HG03066 (cell line): ENCODE data around the gene CR1.
"Not testable (repeated sequence)": the region's sequence is repeated elsewhere in the genome, so short reads cannot be mapped to it uniquely, and the experiment has no call there.

ENCODE experiments used
- ATAC-seq: cut with Tn5 transposase; IDR thresholded peaks from one replicate; pipeline ENCODE4 v1.9.1; 2021; ENCODE audit warnings: low read depth; ENCODE audit not compliant: unreplicated experiment

CR1 gene

DNA sequence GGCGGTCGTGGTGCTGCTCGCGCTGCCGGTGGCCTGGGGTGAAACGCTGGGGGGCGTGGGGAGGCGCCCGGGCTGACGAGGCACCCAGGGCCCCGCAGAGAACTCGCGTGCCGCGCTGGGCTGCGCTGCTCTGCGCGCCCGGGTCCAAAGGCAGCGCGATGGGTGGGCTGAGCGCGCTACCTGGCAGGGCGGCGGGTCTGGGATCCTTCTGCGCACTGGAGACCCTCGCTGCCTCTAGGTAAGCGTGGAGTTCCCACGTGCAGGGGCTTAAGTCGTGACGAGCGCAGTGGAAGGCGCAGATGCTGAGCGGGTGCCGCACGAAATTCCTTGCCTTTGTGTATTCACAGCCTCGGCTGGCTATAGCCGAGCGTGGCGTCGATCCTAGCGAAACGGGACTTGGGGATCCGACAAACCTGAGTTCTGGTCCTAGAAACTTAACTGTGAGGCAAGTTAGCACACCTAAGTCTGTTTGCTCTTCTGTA lies 173.6 kb downstream of the CR1 start:
- no peak for ATAC-seq

- peak; percentile 69 for ATAC-seq
These were observed 174.2 kb downstream of the CR1 start for GRCh38 chr1:207670192-207670591.

- ATAC-seq: no peak
These were observed 175.0 kb downstream of the CR1 start for GRCh38 chr1:207670997-207671396.

DNA sequence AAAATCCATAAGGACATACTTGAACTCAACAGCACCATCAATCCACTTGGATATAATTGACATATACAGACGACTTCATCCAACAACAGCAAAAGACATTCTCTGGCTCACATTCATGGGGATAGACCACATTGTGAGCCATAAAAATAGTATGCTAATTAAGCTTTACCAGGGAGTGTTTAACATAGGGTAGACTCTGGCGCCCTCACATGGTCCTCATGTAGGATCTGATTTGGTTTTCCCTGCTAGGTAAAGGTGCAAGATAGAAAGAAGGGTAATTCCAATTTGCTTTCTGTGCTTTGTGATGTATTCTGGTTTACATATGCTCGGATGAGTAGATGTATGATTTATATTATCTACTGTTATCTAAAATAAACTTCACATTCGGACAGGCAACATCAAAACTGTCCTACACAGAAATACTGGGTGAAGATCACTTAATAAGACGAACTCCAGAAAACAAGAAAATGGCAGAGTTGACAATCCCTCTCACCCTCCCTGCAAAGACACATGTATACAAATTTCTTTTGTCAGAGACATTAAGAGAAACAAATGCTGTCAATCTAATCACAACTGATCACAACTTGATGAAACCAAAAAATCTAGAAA lies 176.7 kb downstream of the CR1 start:
- no peak for ATAC-seq

DNA sequence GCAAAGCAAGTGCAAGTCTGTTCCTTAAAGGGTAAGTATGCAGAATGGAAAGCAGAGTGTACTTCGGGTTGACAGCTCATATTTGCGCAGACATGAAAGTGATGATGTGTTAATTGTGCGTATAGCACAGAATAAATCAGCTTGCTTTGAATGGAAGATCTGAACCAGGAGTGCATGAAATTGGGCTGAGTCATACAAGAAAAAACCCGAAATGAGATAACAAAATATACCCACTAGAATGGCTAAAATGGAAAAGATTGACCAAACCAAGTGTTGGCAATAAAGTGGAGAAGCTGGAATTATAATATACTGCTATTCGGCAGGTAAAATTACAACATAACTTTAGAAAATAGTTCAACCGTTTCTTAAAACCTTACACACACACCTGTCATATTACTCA lies 177.4 kb downstream of the CR1 start:
- ATAC-seq: no peak

- ATAC-seq: no peak
These were observed 180.2 kb downstream of the CR1 start for GRCh38 chr1:207676153-207676552.

DNA sequence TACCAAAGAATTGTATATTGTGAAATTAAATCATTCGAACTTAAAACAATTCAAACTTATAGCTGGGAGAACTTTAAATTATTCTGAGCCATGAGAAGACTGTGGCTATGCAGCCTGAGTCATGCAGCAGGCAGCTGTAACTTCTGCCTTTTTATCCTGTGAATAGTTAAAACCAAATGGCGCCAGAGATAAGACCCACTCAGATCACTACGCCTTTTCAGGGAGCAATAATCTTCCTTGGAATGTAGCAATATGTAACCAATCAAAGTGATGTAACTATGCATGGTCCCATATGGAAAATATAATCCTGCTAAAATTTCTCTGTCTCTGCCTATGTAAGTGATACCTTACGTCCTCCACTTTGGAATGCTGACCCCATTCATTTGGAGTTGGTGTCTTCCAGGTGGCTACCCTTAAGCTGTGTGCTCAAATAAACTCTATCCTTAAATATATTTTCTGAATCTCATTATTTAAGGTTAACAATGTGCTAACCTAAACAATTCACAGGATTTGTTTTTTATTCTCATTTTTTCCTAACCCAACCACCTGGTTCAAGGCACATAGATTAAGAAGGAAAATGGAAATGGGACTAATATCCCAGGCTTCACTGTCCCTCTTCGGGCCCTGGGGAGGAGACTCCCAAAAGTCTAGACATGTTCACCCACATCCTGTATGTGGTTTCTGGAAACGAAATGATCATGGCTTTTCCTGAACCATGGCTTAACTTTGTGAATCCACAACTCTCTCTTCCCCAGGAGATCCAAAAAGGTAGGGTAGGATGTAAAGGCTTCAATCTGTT lies 184.8 kb downstream of the CR1 start:
- ATAC-seq: not testable (repeated sequence)

DNA sequence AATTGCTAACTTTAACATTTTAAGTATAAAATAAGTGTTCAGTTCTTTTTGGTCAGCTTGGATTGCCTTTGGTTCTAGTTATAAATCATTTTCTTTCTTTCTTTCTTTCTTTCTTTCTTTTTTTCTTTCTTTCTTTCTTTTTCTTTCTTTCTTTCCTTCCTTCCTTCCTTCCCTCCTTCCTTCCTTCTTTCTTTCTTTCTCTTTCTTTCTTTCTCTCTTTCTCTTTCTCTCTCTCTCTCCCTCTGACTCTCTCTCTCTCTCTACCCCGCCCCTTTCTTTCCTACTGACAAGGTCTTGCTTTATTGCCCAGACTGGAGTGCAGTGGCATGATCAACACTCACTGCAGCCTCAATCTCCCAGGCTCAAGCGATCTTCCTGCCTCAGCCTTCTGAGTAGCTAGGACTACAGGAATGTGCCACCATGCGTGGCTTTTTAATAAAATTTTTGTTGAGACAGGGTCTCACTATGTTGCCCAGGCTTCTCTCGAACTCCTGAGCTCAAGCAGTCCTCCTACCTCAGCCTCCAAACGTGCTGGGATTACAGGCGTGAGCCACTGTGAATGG lies 187.0 kb downstream of the CR1 start:
- not testable (repeated sequence) for ATAC-seq

DNA sequence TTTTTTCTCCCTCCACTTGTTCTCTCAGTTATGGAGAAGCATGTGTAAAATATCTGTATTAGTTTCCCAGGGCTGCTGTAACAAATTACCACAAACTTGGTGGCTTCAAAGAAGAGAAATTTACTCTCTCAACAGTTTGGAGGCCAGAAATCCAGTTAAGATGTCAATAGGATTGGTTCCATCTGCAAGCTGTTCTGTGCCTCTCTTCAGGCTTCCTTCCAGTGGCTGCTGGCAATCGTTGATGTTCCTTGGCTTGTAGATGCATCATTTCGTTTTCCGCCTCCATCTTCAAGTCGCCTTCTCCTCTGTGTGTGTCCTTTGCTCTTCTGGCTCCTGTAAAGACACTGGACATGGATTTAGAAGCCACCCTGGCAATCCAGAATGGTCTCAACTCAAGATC lies 194.6 kb downstream of the CR1 start:
- ATAC-seq: not testable (repeated sequence)

GRCh38 chr1:207691010-207691409 lies 195.1 kb downstream of the CR1 start:
- ATAC-seq: no peak
